Lower leg skin (tissue), 3 donors: ENCODE results near the gene OVOL1.

Source experiments
- POLR2A ChIP-seq, 2 donors: fragments of 450-650 bp; IDR thresholded peaks; one replicate each; pipeline ENCODE4 v1.6.1; 2016 to 2017; ENCODE audit warnings: antibody characterized with exemption in 2 of 2, mild to moderate bottlenecking in 1 of 2, moderate library complexity in 1 of 2
- TF ChIP-seq, protein P1 (sequence below), 3 donors: fragments of 450-650 bp; IDR thresholded peaks; one replicate each; pipeline ENCODE4 v1.5.1; 2016; ENCODE audit warnings: antibody characterized with exemption in 3 of 3, mild to moderate bottlenecking in 3 of 3, moderate library complexity in 2 of 3

- no peak for TF ChIP-seq POLR2A (IDR thresholded peaks at IDR 0.05)
- TF ChIP-seq, protein P1, sequence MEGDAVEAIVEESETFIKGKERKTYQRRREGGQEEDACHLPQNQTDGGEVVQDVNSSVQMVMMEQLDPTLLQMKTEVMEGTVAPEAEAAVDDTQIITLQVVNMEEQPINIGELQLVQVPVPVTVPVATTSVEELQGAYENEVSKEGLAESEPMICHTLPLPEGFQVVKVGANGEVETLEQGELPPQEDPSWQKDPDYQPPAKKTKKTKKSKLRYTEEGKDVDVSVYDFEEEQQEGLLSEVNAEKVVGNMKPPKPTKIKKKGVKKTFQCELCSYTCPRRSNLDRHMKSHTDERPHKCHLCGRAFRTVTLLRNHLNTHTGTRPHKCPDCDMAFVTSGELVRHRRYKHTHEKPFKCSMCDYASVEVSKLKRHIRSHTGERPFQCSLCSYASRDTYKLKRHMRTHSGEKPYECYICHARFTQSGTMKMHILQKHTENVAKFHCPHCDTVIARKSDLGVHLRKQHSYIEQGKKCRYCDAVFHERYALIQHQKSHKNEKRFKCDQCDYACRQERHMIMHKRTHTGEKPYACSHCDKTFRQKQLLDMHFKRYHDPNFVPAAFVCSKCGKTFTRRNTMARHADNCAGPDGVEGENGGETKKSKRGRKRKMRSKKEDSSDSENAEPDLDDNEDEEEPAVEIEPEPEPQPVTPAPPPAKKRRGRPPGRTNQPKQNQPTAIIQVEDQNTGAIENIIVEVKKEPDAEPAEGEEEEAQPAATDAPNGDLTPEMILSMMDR (IDR thresholded peaks at IDR 0.05), result no peak
Measured at GRCh38 chr11:65767406-65767805, 19.5 kb upstream of the OVOL1 start.
